Measurements from ENCODE around the gene BPGM.

Gene BPGM

GRCh38 chr7:134623193-134623592 lies 23.5 kb upstream of the BPGM start:
- Histone ChIP-seq H3K4me1 (ENCODE audit: control insufficient read depth, insufficient read depth, low read length) (no peaks in the 10 kb centered on the region), H3K27ac (ENCODE audit: extremely low read depth, low read depth, low read length) (no peak overlapping the region), H3K4me3 (ENCODE audit: low read depth, low read length) (no peak overlapping the region), H3K9me3 (ENCODE audit: control insufficient read depth, insufficient read depth, low read depth, low read length) (no peaks in the 10 kb centered on the region), H3K36me3 (ENCODE audit: control insufficient read depth in 2 of 2, insufficient read depth in 1 of 2, low read length in 2 of 2) (no peaks in the 10 kb centered on the region)
- POLR2A ChIA-PET = no interaction called here
- CTCF ChIA-PET = interaction anchor here (1.3 to 1.9 kb wide), 2 partner anchors 10 to 16 kb away, joined by 3 to 8 read pairs; no protein-coding TSS in a partner anchor
- no peak for TF ChIP-seq ELK4 (IDR thresholded peaks at IDR 0.05; ENCODE audit: borderline replicate concordance, low read depth, low read length)
- TF ChIP-seq, protein P1, sequence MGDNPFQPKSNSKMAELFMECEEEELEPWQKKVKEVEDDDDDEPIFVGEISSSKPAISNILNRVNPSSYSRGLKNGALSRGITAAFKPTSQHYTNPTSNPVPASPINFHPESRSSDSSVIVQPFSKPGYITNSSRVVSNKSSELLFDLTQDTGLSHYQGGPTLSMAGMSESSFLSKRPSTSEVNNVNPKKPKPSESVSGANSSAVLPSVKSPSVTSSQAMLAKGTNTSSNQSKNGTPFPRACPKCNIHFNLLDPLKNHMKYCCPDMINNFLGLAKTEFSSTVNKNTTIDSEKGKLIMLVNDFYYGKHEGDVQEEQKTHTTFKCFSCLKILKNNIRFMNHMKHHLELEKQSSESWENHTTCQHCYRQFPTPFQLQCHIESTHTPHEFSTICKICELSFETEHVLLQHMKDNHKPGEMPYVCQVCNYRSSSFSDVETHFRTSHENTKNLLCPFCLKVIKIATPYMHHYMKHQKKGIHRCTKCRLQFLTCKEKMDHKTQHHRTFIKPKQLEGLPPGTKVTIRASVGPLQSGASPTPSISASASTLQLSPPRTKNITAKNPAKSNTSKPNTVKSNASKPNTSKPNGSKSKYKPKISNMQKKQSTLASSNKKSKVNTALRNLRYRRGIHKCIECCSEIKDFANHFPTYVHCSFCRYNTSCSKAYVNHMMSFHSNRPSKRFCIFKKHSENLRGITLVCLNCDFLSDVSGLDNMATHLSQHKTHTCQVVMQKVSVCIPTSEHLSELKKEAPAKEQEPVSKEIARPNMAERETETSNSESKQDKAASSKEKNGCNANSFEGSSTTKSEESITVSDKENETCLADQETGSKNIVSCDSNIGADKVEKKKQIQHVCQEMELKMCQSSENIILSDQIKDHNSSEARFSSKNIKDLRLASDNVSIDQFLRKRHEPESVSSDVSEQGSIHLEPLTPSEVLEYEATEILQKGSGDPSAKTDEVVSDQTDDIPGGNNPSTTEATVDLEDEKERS (tag by site-specific recombination; IDR thresholded peaks at IDR 0.05) = no peak
- TF ChIP-seq ZNF174 (tag by site-specific recombination; IDR thresholded peaks at IDR 0.05) = no peak

- Histone ChIP-seq H3K9me3 (ENCODE audit: control insufficient read depth, insufficient read depth, low read depth, low read length) (no peaks in the 10 kb centered on the region), H3K27ac (ENCODE audit: extremely low read depth, low read depth, low read length) (no peak overlapping the region), H3K4me1 (ENCODE audit: control insufficient read depth, insufficient read depth, low read length) (no peaks in the 10 kb centered on the region), H3K4me3 (ENCODE audit: low read depth, low read length) (no peak overlapping the region), H3K36me3 (ENCODE audit: control insufficient read depth in 2 of 2, insufficient read depth in 1 of 2, low read length in 2 of 2) (no peaks in the 10 kb centered on the region)
- ChIA-PET POLR2A (no interaction called here), CTCF (interaction anchor here (0.6 to 0.7 kb wide), 2 partner anchors 18 to 253 kb away, joined by 3 to 4 read pairs; no protein-coding TSS in a partner anchor)
- TF ChIP-seq ZBTB17 (tag by site-specific recombination; IDR thresholded peaks at IDR 0.05) (no peak), ZNF518A (tag by site-specific recombination; conservative IDR thresholded peaks at IDR 0.05; ENCODE audit: low read depth) (no peak), ZNF843 (tag by site-specific recombination; IDR thresholded peaks at IDR 0.05) (no peak), ZNF473 (tag by site-specific recombination; IDR thresholded peaks at IDR 0.05) (no peak), ZNF221 (tag by site-specific recombination; IDR thresholded peaks at IDR 0.05; ENCODE audit: borderline replicate concordance) (no peak), KLF8 (tag by site-specific recombination; IDR thresholded peaks at IDR 0.05) (no peak), ZNF140 (tag by site-specific recombination; IDR thresholded peaks at IDR 0.05) (no peak), ZNF274 (IDR thresholded peaks at IDR 0.05; ENCODE audit: low read length) (no peak), ZNF274 (tag by site-specific recombination; IDR thresholded peaks at IDR 0.05; ENCODE audit: borderline replicate concordance) (no peak), ZNF449 (tag by site-specific recombination; IDR thresholded peaks at IDR 0.05) (no peak), ZNF777 (tag by site-specific recombination; IDR thresholded peaks at IDR 0.05; ENCODE audit: borderline replicate concordance) (no peak), ZNF76 (tag by site-specific recombination; IDR thresholded peaks at IDR 0.05; ENCODE audit: borderline replicate concordance, low read depth) (no peak), ZSCAN4 (tag by site-specific recombination; IDR thresholded peaks at IDR 0.05) (no peak)
- TF ChIP-seq, protein P2, sequence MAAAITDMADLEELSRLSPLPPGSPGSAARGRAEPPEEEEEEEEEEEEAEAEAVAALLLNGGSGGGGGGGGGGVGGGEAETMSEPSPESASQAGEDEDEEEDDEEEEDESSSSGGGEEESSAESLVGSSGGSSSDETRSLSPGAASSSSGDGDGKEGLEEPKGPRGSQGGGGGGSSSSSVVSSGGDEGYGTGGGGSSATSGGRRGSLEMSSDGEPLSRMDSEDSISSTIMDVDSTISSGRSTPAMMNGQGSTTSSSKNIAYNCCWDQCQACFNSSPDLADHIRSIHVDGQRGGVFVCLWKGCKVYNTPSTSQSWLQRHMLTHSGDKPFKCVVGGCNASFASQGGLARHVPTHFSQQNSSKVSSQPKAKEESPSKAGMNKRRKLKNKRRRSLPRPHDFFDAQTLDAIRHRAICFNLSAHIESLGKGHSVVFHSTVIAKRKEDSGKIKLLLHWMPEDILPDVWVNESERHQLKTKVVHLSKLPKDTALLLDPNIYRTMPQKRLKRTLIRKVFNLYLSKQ (tag by site-specific recombination; IDR thresholded peaks at IDR 0.05; ENCODE audit: borderline replicate concordance) = no peak
- TF ChIP-seq, protein P3, sequence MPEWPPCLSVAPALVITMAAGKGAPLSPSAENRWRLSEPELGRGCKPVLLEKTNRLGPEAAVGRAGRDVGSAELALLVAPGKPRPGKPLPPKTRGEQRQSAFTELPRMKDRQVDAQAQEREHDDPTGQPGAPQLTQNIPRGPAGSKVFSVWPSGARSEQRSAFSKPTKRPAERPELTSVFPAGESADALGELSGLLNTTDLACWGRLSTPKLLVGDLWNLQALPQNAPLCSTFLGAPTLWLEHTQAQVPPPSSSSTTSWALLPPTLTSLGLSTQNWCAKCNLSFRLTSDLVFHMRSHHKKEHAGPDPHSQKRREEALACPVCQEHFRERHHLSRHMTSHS (tag by site-specific recombination; IDR thresholded peaks at IDR 0.05) = no peak
Observed at GRCh38 chr7:134625550-134625949, 21.1 kb upstream of the BPGM start.

Data from HEK293 (cell line).